Gastrocnemius medialis (tissue), 4 donors: ENCODE data around the gene AFAP1L2.

Experiments
- POLR2A ChIP-seq, 2 donors: fragments of 450-650 bp; IDR thresholded peaks; one replicate each; pipeline ENCODE4 v1.6.1; 2017; ENCODE audit warnings: antibody characterized with exemption in 2 of 2, mild to moderate bottlenecking in 2 of 2, moderate library complexity in 2 of 2
- TF ChIP-seq, protein P1 (sequence below), 5 experiments: fragments of 450-650 bp in 3 of 5; fragments of 200-600 bp in 2 of 5; sonication (generic) in 2 of 5; IDR thresholded peaks in 4 of 5; conservative IDR thresholded peaks in 1 of 5; 1 replicate in 4 of 5; 2 replicates in 1 of 5; pipeline ENCODE4 v1.5.1; 2016 to 2019; ENCODE audit warnings: antibody characterized with exemption in 5 of 5, mild to moderate bottlenecking in 3 of 5, moderate library complexity in 3 of 5

DNA sequence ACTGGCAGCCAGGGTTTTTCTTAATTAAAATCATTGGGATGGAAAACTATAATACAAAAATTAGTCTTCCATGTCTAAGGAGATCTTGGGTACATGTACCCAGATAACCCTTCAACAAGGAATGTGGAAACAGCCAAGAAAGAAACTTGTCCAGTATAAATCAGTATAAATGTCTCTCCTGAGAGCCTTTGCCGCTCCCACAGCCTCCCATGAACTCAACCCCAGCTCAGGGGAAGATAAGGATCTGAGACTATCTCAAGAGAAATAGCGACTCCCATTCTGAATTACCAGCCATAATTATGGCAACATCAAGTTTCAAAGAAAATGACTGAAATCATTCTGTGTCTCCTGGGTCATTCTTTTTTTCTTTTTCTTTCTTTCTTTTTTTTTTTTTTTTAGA is 32.6 kb upstream of the AFAP1L2 start:
- TF ChIP-seq, protein P1, sequence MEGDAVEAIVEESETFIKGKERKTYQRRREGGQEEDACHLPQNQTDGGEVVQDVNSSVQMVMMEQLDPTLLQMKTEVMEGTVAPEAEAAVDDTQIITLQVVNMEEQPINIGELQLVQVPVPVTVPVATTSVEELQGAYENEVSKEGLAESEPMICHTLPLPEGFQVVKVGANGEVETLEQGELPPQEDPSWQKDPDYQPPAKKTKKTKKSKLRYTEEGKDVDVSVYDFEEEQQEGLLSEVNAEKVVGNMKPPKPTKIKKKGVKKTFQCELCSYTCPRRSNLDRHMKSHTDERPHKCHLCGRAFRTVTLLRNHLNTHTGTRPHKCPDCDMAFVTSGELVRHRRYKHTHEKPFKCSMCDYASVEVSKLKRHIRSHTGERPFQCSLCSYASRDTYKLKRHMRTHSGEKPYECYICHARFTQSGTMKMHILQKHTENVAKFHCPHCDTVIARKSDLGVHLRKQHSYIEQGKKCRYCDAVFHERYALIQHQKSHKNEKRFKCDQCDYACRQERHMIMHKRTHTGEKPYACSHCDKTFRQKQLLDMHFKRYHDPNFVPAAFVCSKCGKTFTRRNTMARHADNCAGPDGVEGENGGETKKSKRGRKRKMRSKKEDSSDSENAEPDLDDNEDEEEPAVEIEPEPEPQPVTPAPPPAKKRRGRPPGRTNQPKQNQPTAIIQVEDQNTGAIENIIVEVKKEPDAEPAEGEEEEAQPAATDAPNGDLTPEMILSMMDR (IDR thresholded peaks at IDR 0.05 in 4 of 5, conservative IDR thresholded peaks at IDR 0.05 in 1 of 5): no peak
- no peak for TF ChIP-seq POLR2A (IDR thresholded peaks at IDR 0.05)
